Endodermal cell (in vitro differentiated cells): ENCODE results near the gene PACRG. TPM values are rescaled to one million over a fixed set of nuclear protein-coding genes. Genes with fewer than 3 reads are reported as not detected.

Experiments
- DNase-seq: peaks from one replicate; pipeline ENCODE4 v3.0.0-alpha.2; 2017
- H3K27ac ChIP-seq: 2 replicates; pipeline ENCODE4 v1.5.1; 2013; ENCODE audit warnings: mild to moderate bottlenecking, low read depth, low read length, moderate library complexity
- H3K27me3 ChIP-seq: 2 replicates; pipeline ENCODE4 v1.6.1; 2013; ENCODE audit warnings: mild to moderate bottlenecking, low read length, moderate library complexity; ENCODE audit not compliant: insufficient read depth, control insufficient read depth, poor library complexity, severe bottlenecking
- H3K36me3 ChIP-seq: 2 replicates; pipeline ENCODE4 v1.7.0; 2013; ENCODE audit warnings: mild to moderate bottlenecking, low read length, moderate library complexity; ENCODE audit not compliant: control insufficient read depth, insufficient read depth
- H3K4me1 ChIP-seq: one replicate; pipeline ENCODE4 v1.7.0; 2013; ENCODE audit warnings: low read length; ENCODE audit not compliant: control insufficient read depth, insufficient read depth
- H3K4me3 ChIP-seq: 2 replicates; pipeline ENCODE4 v1.5.1; 2013; ENCODE audit warnings: mild to moderate bottlenecking, low read length, moderate library complexity
- H3K9ac ChIP-seq: 2 replicates; pipeline ENCODE4 v1.6.1; 2013; ENCODE audit warnings: mild to moderate bottlenecking, low read length, moderate library complexity; ENCODE audit not compliant: poor library complexity, severe bottlenecking; ENCODE audit errors: extremely low read depth
- H3K9me3 ChIP-seq: 2 replicates; pipeline ENCODE4 v1.6.1; 2013; ENCODE audit warnings: mild to moderate bottlenecking, low read length, moderate library complexity; ENCODE audit not compliant: control insufficient read depth
- H3K27ac Mint-ChIP-seq: 2 replicates; pipeline ENCODE4 v1.8.0; 2020; ENCODE audit warnings: mixed read lengths
- H3K27me3 Mint-ChIP-seq: 2 replicates; pipeline ENCODE4 v1.8.0; 2021; ENCODE audit warnings: mild to moderate bottlenecking, mixed read lengths; ENCODE audit not compliant: insufficient read depth
- H3K36me3 Mint-ChIP-seq: 2 replicates; pipeline ENCODE4 v1.8.0; 2020; ENCODE audit warnings: low read depth, mixed read lengths
- H3K4me1 Mint-ChIP-seq: 2 replicates; pipeline ENCODE4 v1.8.0; 2020; ENCODE audit warnings: mixed read lengths
- H3K4me3 Mint-ChIP-seq: 2 replicates; pipeline ENCODE4 v1.8.0; 2020; ENCODE audit warnings: mild to moderate bottlenecking, moderate library complexity, mixed read lengths
- H3K9me3 Mint-ChIP-seq: 2 replicates; pipeline ENCODE4 v1.8.0; 2020; ENCODE audit warnings: mild to moderate bottlenecking, mixed read lengths
- WGBS, 2 experiments: methylation state at CpG; one replicate each; pipeline versions ENCODE4 v1.1.5 to v1.1.7; 2013; ENCODE audit warnings: missing lambda C conversion rate in 2 of 2, mixed read lengths in 1 of 2; ENCODE audit not compliant: insufficient coverage in 1 of 2, insufficient read length in 1 of 2; 5-methylcytosine and 5-hydroxymethylcytosine counted together
- total RNA-seq, 2 donors: library from RNA; stranded (reverse); fragmentation: NEBNext Ultra II Directional in 1 of 2; extraction: Animal tissue kit (Norgen Biotek cat#: 25700) in 1 of 2; gene quantifications; 2 replicates in 1 of 2; 3 replicates in 1 of 2; pipeline ENCODE4 v1.2.1, GENCODE V29; 2021
- TF ChIP-seq, protein P1 (sequence below): fragments of 200-600 bp; sonication (generic); conservative IDR thresholded peaks from 2 replicates; pipeline ENCODE4 v1.5.0; 2021; ENCODE audit warnings: antibody characterized with exemption, mild to moderate bottlenecking

The PACRG gene
- total RNA-seq, 2 donors from 2014 or later, result 0.42 to 0.44 TPM

DNA sequence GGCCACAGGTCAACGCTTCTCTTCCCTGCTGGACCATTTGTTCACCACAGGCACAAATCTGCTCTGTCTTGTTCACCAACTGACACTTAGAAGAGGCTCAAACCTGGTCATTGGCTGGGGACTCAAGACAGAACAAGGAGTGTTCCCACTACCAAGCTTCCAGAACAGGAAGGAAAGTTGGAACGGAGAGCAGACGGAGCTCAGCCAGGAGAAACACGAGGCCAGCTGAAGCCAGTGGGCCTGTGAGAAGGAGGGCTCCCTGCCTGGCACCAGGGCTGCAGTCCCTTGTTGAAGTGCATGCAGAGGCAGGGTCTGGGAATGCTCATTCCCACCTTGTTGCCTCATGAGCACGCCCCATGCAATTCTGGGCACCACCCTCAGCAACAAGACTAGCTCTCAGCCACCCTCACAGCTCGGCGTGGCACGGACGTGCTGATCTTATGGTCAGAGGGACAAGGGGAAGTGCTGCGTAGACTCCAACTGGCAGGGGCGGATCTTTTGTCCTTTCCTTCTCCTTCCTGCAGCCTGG lies 450.2 kb downstream of the PACRG start:
- 93 to 98% methylated on average over 7 to 11 of the region's 11 CpGs for WGBS, 2 experiments

DNA sequence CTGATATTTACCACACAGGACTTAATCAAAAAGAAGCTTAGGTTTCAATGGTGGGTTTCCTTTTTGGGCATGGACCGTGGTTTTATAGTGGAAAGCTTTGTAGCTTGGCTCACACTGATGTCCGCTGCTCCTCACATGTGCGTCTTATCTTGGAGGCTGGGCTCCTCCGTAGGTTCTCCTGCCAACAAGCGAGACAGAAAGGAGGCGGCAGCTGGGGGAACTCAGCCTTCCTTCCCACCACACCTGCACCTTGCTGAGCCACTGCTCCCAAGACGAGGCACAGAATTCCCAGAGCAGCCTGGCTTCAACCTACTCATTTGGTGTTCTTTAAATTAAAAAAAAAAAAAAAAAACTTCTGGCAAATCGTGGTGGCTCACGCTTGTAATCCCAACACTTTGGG lies 451.3 kb downstream of the PACRG start:
- no peak for DNase-seq
- Histone ChIP-seq H3K9me3 (no peaks in the 10 kb centered on the region), H3K36me3 (no peaks in the 10 kb centered on the region), H3K4me1 (no peaks in the 10 kb centered on the region), H3K27ac (no peak overlapping the region), H3K27me3 (no peaks in the 10 kb centered on the region), H3K9ac (no peak overlapping the region), H3K4me3 (no peak overlapping the region)
- Mint-ChIP-seq H3K4me3 (no peak overlapping the region), H3K36me3 (no peaks in the 10 kb centered on the region), H3K27me3 (no peaks in the 10 kb centered on the region), H3K4me1 (peaks cover 12% of the 10 kb centered on the region), H3K9me3 (no peaks in the 10 kb centered on the region), H3K27ac (no peak overlapping the region)
- 92 to 93% methylated on average over 5 to 9 of the region's 9 CpGs for WGBS, 2 experiments
- TF ChIP-seq, protein P1, sequence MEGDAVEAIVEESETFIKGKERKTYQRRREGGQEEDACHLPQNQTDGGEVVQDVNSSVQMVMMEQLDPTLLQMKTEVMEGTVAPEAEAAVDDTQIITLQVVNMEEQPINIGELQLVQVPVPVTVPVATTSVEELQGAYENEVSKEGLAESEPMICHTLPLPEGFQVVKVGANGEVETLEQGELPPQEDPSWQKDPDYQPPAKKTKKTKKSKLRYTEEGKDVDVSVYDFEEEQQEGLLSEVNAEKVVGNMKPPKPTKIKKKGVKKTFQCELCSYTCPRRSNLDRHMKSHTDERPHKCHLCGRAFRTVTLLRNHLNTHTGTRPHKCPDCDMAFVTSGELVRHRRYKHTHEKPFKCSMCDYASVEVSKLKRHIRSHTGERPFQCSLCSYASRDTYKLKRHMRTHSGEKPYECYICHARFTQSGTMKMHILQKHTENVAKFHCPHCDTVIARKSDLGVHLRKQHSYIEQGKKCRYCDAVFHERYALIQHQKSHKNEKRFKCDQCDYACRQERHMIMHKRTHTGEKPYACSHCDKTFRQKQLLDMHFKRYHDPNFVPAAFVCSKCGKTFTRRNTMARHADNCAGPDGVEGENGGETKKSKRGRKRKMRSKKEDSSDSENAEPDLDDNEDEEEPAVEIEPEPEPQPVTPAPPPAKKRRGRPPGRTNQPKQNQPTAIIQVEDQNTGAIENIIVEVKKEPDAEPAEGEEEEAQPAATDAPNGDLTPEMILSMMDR, result no peak

More for the DNA sequence above, 450.2 kb downstream of the PACRG start:
- Histone ChIP-seq H3K36me3 (no peaks in the 10 kb centered on the region), H3K4me1 (no peaks in the 10 kb centered on the region), H3K9me3 (no peaks in the 10 kb centered on the region), H3K27ac (no peak overlapping the region), H3K9ac (no peak overlapping the region), H3K4me3 (no peak overlapping the region), H3K27me3 (no peaks in the 10 kb centered on the region)
- TF ChIP-seq, protein P1, result no peak
- DNase-seq, result no peak
- Mint-ChIP-seq H3K27me3 (no peaks in the 10 kb centered on the region), H3K4me1 (peaks cover 12% of the 10 kb centered on the region), H3K4me3 (no peak overlapping the region), H3K36me3 (no peaks in the 10 kb centered on the region), H3K27ac (no peak overlapping the region), H3K9me3 (no peaks in the 10 kb centered on the region)

DNA sequence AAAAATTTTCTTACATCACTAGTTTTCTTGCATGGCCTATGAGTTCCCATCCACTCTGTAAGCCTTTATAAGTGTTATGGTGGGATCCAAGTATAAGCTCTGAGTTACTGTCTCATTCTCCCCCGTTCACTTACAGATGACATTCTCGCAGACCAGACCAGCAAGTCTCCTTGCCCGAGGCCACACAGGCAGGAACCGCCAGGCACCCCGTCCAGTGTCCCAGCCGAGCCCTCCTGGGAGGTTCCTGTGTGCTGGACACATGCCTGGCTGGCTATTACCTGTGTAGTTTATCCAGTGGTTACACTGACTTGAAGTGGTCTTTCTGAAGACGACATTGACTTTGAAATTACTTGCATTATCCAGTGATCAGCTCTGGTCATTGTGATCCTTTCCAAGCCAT lies 451.9 kb downstream of the PACRG start:
- TF ChIP-seq, protein P1, result no peak

More for the DNA sequence above, 451.9 kb downstream of the PACRG start:
- H3K4me1 Mint-ChIP-seq, result peaks cover 12% of the 10 kb centered on the region
- no peak overlapping the region for H3K4me3 Mint-ChIP-seq
- H3K27ac Mint-ChIP-seq, result no peak overlapping the region
- no peaks in the 10 kb centered on the region for H3K9me3 ChIP-seq
- no peaks in the 10 kb centered on the region for H3K4me1 ChIP-seq
- no peak overlapping the region for H3K27ac ChIP-seq
- H3K36me3 ChIP-seq, result no peaks in the 10 kb centered on the region
- H3K9me3 Mint-ChIP-seq, result no peaks in the 10 kb centered on the region
- H3K36me3 Mint-ChIP-seq, result no peaks in the 10 kb centered on the region
- H3K27me3 Mint-ChIP-seq, result no peaks in the 10 kb centered on the region
- H3K9ac ChIP-seq, result no peak overlapping the region
- WGBS, 2 experiments, result 92 to 97% methylated on average over 7 of the region's 7 CpGs
- no peak overlapping the region for H3K4me3 ChIP-seq
- no peaks in the 10 kb centered on the region for H3K27me3 ChIP-seq
- no peak for DNase-seq
